Activated CD8-positive, alpha-beta memory T cell treated with anti-CD3 and anti-CD28 coated beads, Interleukin-2, amount 50 U/mL, for 4 hours (primary cell): ENCODE results near the gene GGNBP2.

Experiments used
- DNase-seq: peaks from one replicate; pipeline ENCODE4 v3.0.0-alpha.2; 2020

GGNBP2 gene

DNA sequence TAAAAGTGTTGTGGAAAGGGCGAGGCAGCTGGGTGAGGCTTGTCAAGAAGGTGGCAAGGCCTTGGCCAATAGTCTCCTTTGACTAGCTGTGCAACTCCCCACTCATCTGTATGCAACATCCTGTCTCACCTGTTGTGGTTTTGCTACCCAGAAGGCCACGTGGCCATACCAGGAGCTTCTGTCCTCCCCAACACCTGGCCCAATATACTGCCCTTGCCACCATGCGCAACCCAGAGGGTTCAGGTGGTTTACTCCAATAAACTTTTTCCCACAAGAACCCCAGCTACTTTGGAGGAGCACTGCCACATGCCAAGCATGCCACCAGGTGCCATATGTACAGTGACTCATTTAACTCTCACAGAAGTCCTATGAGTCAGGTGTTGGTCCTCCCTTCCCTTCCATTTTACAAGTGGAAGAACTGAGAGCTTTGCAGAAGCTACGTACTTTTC is 20.3 kb upstream of the GGNBP2 start:
- DNase-seq, result no peak

DNA sequence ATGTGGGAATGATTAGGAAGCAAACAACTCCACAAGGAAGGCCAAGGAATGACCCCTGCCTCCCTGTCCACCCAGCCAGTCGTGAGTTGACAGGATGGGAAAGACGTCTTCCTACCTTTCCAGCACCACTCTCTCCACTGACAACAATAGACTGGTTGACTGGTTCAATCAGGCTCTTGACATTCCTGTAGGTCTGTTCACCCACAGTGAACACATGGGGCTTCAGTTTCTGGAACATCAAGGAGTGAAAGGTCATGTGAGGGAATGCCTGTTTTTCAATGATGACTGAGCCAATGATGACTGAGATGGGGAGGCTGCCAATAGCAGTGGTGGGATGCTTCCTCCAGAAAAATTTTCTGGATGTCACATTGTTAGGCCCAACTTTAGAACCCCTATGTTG is 19.6 kb upstream of the GGNBP2 start:
- DNase-seq, result no peak

DNA sequence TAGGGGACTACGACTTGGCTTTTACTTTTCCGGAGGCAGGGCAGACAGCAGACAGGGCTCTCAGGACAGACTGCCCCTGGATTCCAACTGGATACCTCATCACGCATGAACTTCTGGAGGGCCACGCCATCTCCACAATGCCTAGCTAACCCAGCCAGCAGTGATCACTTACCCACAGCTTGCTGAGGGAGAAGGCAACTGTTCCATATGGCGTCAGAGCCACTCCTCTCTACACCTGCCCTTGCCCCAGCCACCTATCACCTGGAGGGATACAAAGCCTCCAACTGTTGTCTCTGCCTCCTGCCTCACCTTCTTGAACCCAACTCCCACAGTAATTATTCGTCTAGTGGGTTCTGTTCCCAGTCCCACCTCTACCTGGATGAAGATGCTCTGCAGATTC is 18.8 kb upstream of the GGNBP2 start:
- DNase-seq, result no peak

DNA sequence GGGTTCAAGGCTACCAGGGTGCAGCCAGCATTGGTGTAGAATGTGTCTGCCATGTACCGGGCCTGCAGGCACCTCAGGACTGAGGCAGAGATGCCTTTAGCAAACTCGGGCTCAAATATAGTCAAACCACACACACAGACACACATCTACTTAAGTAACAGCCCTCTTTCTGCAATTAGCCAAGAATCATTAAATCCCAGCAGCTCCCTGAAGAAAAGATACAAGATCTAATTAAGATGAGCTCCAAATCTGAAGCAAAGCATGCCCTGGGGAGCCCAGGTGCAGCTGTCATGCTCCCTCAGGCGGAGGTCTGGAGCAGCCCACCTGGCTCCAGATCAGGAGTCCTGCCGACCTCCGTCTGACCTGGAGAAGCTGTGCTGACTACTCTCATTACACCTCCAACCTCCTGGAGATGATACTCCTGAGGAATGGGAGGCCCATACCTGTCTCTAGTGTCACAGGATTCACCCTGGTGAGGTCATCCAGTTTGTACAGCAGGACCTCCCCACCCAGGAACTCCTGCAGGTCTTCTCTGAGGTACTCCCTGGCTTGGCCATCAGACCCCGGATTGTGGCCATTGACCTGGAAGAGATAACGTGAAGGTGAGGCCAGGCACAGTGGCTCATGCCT is 17.0 kb upstream of the GGNBP2 start:
- no peak for DNase-seq

DNA sequence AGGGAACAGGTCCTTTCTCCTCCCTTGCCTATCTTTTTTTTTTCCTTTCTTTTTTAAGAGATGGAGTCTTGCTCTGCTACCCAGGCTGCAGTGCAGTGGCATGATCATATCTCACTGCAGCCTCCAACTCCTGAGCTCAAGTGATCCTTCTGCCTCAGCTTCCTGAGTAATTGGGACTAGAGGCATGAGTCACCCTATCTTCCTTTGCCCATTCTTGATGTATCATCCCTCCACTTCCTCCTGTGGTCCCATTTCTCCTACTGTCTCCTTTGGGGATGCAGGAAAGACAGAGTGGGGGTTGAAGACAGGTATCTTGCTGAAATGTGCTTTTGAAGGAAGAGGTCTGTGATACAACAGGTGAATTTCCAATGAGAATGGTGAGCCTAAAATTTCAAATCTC is 15.6 kb upstream of the GGNBP2 start:
- no peak for DNase-seq

DNA sequence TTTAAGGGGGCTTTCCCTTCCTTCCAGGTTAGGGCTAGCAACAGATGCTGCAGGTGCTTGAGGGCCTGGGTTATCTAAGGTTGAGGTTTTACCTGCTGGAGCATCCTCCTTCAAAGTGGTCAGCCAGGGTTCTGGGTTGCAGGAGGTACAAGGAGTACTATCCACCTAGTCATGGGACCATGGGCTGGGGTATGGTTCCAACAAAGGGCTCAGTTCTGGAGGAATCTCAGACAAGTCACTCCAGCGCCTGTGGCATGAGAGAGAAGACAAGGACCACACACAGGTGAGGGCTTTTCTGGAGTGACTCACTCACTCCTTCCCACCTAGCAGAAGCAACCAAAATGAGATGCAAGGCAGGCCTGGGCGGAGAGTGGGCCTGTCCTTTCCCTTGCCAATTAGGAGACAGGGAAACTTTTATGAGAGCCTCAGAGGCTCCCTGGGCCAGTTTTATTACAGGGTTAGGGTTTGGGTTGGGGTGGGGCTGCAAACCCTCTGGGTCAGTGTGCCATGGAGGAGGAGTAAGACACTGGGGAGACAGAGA is 12.2 kb upstream of the GGNBP2 start:
- DNase-seq, result no peak

DNA sequence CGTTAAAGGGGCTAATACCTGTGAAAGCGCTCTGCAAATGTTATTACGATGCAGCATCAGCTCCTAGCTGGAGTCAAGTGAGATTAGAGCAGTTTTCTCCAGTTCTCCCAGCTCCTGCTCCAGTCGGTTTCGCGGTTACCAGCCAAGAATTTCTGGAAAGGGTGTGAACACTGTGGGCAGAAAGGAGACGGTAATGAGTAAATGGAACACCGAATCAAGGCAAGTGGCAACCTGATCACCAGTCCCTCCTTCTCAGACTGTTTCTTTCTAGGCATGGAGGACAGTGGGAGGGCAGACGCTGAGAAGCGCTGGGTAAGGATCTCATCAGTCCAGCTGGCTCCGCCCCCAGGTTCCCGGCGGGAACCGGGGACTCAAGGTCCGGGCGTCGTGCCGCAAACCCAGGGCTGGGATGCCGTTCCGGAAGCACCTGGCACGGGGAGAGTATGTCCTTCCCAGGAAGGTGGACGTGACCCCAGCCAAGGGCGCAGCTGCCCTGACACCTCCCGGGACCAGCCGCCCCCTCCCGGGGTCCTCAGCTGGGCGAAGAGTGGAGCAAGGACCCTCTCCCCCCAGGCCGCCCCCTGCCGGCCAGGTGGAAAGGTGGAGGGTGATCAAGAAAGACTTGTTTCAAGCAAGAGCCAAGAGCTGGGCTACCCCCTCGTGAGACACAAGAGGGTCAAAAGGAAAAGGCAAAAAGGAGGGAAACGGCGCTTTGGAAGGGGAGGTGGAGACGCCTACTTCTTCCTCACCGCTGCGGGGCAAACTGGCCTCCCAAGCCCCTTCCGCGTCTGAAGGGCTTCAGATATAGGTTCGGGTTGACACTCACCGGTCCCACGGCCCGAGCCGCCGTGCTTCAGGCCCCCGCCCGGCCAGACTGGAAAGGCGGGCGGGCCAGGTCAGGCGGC is 10.5 kb upstream of the GGNBP2 start:
- DNase-seq, result peak; percentile 56

DNA sequence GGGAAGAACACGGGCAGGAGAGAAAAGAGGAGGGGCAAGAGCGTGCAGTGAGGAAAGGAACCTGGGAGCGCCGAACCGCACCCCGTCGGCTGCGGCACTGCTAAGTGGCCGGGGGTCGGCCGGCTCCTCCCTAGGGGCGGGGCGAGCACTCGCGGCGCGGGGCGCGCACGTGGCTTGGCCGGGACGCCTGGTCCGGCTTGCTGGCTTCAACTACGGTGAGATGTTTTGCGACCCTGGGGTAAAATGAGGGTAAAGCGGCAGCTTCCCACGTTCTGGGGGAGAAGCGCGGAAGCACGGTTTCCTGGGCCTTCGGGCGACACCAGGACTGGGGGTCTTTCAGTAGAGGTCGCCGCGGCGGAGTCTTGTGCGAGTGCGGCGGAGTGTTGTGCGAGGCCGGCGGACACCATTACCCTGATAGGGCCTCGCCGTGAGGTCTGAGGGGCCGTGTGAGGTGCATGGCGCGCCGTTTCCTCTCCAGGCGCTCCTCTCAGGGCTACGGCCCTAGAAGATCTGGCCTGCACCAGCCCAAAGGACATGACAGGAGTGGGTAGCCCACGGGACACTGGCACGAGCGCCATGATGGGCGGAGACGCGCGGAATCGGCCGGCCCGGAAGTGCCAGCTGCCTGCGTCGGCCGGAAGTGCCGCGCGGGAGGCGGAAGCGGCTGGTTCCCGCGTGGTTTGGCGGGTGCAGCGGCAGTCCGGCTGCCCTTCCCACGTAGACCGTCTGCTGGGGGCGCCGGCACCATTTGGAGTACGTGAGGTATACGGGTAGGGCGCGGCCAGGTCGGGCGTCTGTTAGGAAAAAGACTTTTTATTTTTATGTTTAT is 9.7 kb upstream of the GGNBP2 start, which contains the start of the genes MYO19 and PIGW:
TSS of gene MYO19 (minus strand) at position 29 of the 829 bp plus-strand sequence. CDS start 2,330 bp downstream, outside the sequence.
TSS of gene PIGW (plus strand) at position 148 of the 829 bp plus-strand sequence. CDS start 2,115 bp downstream, outside the sequence.
- peak; percentile 87 for DNase-seq

DNA sequence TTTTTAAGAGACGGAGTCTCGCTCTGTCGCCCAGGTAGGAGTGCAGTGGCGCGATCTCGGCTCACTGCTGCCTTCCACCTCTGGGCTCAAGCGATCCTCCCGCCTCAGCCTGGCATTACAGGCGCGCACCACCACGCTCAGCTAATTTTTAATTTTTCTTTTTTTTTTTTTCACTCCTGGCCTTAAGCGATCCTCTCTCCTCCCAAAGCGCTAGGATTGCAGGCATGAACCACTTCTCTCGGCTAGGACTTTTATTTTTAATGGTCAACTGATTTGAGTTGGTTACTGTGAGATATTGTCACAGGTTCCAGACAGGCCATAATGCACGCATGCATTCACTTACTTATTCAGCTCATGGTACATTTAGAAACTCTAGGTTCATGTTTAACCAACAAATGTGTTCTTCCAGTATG is 9.0 kb upstream of the GGNBP2 start:
- no peak for DNase-seq

DNA sequence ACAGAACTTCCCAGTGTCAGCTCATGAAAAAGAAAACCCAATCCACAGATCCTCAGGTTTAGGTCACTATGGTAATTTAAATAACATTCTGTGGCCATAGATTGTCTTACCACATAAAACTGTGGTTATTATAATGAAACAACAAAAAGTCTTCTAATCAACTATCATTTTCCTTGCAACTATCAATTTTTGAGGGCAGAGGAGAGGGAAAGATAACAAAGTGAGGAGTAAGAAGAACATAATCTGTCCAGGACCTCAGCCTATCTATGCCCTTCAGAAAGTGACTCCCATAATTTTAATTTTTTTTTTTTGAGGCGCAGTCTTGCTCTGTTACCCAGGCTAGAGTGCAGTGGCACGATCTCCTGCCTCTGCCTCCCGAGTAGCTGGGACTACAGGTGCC is 4.0 kb upstream of the GGNBP2 start:
- no peak for DNase-seq

DNA sequence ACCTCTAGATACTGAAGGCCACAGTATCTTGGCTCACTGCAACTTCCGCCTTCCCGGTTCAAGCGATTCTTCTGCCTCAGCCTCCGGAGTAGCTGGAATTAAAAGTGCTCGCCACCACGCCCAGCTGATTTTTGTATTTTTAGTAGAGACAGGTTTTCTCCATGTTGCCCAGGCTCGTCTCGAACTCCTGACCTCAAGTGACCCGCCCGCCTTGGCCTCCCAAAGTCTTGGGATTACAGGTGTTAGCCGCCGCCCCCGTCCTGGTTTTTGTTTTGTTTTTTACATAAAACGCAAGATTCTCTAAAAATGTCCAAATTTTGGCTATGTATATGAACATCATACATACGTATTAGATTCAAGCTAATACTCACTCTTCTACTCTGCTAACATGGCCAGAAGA is 2.0 kb upstream of the GGNBP2 start:
- no peak for DNase-seq

DNA sequence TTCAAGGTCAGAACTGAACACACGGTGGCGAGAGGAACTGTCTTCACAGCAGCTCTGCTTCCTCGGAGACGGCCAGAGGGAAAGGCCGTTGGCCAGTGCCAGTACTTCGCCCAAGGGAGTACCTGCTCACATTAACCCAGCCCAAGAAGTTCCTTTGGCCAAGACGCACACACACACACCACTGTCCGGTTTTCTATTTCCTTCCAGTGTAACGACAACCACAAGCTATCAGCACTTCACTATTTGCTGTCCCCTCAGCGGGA is 744 bp upstream of the GGNBP2 start:
- no peak for DNase-seq

DNA sequence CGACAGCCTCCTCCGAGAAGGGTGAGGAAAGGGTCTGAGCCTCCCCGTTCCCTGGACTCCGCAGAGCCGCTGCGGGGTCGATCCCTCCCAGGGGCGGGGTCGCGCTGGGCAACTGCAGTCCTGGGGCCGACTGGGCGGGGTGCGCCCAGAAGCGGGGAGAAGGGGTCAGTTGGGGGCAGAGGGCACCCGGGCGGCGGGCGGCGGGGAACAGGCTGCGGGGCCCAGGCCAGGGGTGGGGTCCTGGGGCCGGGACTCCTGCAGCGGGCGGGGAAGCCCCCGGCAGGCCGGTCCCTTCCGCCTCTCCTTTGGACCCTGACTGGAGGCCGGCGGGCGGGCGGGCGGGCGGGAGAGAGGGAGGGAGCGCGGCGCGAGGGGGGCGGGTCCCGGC is 352 bp downstream of the GGNBP2 start:
- DNase-seq, result no peak

DNA sequence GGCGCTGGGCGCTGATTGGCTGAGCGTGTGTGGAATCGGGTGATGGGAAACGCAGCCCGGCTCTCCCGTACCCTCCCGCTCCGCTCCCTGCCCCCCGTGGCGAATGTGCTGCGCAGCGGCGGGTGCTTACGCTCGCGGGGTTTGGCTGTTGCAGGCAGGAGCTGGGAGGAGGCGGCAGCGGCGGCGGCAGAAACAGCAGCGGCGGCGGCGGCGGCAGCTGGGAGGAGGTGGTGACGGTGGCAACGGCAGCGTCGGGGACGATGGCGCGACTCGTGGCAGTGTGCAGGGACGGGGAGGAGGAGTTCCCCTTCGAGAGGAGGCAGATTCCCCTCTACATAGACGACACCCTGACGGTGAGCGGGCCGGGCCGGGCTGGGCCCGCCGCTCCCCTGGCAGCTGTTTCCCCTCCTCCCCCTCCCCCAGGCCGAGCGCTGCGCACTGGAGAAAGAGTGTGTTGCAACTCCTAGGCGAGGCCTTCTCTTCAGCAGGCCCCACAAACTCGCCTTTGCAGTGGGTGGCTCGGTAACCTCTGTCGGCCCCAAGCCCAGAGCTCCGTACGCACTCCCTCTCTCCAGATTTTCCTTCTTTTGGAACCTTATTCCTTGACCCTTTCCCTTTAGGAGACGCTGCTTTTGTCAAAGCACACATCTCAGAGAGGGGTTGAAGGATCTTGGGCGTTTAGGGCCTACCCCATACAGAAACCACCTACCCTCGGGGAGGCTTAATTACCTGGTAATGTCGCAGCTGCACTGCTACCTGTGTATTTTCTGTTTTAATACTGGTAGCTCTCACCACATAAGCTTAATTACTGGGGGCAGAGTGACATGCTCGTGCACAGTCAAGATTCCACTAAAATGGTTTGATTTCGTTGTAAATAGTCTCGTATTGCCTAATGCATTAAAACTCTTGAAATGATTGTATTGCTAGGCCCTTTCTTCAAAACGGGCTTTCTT is 1.0 kb downstream of the GGNBP2 start:
- peak; percentile 96 for DNase-seq

DNA sequence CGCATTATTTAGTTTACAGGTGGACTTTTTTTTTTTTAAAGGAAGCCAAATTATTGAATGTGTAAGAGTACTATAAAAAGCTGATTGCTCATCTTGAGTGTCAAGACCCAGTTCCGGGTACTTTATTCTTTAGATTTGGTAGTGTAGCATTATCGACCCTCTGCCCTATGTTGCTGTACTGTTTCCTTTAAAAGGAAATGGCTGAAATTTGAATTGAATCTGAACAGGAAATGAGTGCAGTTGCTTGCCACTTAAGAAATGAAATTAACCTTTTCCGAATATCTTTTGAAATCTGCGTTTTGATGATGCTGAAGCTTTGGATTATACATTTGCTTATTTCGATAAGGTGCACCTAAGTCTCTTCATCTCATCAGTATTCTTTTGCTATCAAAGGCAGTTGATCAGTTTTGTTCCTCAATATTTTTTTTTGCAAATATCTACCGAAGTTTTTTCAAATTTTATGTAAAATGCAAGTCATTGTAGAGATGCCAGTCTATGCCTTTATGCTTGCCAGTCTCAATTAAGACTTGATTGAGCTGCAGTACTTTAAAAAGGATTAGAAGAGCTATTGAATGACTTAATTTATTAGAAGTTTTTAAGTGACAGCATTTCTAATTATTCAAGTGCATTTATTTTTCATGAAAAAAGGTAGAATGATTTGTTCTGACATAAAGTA is 1.8 kb downstream of the GGNBP2 start:
- no peak for DNase-seq

DNA sequence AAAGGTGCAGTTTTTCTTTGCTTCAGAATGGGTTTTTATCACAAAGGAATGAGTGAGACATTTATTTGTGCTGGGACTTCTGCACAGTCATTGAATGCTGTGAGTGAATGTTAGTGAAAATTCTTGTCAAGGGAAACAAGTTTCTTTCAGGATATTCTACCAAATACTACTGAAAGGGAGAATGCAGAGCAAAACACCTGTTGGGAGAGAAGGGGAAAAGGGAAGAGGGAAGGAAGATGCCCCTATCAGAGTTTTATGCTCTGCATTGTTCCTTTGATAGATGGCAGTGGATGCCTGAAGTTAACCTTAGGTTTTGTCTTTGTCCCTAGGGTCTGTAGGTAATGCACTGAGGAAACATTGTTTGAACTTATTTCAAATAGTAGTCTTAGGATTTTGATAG is 3.1 kb downstream of the GGNBP2 start:
- no peak for DNase-seq

DNA sequence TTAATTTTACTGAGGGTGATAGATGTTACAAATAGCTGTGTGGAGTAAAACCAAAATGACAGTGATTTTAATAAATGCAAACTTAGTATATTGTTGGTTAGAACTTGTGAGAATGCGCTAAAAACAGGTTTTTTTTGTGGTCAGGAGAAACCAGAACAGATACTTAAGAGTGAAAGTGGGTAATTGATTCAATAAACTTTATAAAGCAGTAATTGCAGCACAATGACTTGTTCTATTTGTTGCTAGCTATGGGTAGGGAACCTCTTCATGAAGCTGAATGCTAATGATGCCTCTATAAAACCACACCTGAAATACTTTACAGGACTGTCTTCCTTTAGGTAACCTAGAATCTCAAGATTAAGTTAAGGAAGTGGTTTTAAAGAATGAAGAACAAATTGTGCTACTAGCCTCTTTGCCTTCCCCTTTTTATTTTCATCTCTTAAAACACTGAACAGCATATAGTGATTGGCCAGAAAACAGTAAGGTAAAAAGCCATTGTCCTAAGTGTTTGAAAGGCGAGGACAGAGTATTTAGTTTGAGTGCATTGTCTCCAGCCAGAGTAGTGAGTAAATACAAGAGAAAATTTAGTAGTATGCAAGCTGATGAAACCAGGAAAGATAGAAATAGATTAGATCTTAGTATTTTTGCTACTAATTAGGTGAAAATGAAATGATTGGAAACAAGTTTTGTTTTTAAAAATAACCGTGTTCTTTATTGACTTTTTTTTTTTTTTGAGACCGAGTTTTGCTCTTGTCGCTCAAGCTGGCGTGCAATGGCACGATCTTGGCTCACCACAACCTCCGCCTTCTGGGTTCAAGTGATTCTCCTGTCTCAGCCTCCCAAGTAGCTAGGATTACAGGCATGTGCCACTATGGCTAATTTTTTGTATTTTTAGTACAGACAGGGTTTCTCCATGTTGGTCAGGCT is 6.0 kb downstream of the GGNBP2 start:
- no peak for DNase-seq

DNA sequence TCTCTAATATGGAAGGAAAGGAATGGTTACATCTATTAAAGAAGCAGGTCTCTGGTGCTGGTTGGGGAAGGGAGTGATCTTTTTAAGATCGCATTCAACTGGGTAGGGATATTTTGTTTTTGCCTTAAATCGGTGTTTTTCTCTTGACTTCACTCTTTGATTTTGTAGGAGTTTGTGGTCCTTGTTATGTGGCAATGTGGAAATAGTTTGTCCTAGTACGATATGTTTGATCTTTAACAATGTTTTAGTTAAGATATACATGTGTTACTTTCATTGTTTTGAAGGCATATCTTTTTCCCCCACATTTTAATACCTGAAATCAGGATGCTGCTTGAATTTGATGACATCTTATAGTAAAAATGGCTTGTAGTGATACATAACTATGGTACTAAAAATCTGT is 8.7 kb downstream of the GGNBP2 start:
- DNase-seq, result no peak

DNA sequence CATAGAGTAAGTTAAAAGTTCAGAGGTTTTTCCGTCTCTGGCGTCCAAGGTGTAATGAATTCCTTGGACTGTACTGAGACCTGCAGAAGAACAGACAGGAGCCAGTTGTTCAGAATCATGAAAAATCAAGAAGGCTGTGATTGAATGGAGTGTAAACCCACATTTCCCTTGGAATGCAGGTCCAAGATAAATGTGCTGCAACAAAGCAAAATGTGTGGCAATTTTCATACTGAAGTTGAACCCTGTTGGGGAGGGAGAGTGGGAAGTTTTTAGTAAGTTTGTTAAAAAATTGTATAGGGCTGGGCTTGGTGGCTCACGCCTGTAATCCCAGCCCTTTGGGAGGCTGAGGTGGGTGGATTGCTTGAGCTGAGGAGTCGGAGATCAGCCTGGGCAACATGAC is 21.4 kb downstream of the GGNBP2 start:
- no peak for DNase-seq

DNA sequence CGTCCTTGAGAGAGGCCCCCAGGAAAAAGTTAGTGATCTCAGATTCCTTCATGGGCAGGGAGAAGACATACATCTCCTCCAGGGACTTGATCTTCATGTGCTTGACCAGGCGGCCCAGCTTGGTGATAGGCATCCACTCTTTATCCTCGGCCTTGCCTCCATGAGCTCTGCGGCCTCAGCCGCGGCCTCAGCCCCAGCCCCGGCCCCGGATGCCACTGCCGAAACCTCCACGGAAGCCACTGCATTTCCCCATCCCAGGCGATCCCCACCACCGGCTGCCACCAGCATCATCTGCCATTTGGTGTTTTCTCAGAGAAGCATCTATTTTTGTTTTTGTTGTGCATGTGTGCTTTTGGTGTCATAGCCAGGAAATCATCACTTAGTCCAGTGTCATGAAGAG is 30.3 kb downstream of the GGNBP2 start:
- no peak for DNase-seq
